ENCODE data around the gene AQP6. TPM values are rescaled to one million over a fixed set of nuclear protein-coding genes. Genes with fewer than 3 reads are reported as not detected.

AQP6 gene
- total RNA-seq, 1 donor from 2014 or later = not detected

DNA sequence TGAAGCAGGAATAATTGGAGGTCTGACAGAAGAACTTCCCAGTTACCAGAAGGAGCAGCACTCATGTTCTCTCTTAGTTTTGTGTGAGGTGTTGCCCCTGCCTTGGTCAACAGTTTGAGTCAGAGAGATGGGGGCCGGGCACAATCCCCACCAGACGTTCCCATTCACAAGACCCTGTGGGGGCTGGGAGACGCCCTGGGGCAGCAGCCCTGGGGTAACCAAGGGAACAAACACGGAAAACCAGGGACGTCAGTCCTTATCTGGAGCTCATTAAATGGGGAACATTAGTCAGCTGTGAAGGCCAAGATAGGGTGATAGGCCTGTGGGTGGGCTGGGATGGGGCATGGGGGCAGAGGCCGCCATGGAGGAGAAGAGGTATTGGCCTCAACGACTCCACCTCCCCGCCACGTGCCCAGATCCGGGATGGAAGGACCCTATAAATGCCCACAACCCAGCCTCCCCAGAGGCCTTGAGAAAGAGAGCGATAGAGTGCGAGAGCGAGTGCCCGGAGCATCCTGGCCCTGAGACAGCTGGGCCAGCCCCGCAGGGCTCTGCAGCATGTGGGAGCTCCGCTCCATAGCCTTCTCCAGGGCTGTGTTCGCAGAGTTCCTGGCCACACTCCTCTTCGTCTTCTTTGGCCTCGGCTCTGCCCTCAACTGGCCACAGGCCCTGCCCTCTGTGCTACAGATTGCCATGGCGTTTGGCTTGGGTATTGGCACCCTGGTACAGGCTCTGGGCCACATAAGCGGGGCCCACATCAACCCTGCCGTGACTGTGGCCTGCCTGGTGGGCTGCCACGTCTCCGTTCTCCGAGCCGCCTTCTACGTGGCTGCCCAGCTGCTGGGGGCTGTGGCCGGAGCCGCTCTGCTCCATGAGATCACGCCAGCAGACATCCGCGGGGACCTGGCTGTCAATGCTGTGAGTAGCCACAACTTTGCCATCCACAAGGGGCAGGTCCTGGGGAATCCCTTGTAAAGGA, 22.2 kb upstream of the AQP6 start, which contains the start of gene AQP2:
TSS of gene AQP2 (plus strand) at position 465 of the 979 bp plus-strand sequence. CDS start at position 559, 94 bp downstream.
- H3K4me3 Mint-ChIP-seq (ENCODE audit: unreplicated experiment) = no peak within 1 kb of the TSS
- H3K27ac Mint-ChIP-seq (ENCODE audit: unreplicated experiment) = no peak within 1 kb of the TSS
- no peaks in the 10 kb centered on the region for H3K27me3 Mint-ChIP-seq (ENCODE audit: unreplicated experiment)
- DNase-seq (ENCODE audit: extremely low spot score, unreplicated experiment) = no peak
- TF ChIP-seq CTCF (IDR thresholded peaks at IDR 0.05) = no peak
- H3K9me3 Mint-ChIP-seq (ENCODE audit: unreplicated experiment) = no peaks in the 10 kb centered on the region
- no peaks in the 10 kb centered on the region for H3K36me3 Mint-ChIP-seq (ENCODE audit: unreplicated experiment)
- peaks cover 4% of the 10 kb centered on the region for H3K4me1 Mint-ChIP-seq (ENCODE audit: unreplicated experiment)

- Mint-ChIP-seq H3K27ac (ENCODE audit: unreplicated experiment) (no peak overlapping the region), H3K36me3 (ENCODE audit: unreplicated experiment) (no peaks in the 10 kb centered on the region)
Observed at GRCh38 chr12:49951411-49952240, 21.1 kb upstream of the AQP6 start.

DNA sequence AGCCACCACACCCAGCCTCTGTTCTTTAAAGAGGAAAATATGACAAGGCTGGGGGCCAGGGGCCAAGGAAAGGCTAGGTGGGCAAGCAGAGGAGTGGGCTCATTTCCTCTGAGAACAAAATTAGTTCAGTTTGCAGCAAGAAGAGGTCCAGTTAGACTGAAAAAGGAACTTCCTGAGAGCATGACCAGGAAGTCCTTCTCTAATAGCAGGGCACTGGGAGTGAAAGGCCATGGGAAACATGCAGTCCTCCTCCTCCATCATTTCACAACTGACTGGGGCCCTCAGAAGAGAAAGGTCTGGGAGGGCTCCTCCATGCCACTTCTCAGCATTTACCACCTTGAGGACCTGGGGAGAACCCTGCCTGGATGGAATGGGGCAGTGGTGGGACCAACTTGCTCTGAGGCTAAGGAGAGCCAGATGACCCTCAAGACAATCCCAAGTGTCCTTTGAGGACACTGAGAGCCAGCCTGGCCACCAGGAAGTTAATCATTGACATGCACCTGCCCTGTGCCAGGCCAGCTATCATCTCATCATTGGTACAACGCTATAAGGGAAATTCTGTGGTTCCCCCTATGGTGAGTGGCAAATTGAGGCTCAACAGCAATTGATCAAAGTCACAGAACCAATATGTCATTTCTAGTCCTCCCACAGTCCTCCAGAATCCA, 20.2 kb upstream of the AQP6 start:
- no peak overlapping the region for H3K4me3 Mint-ChIP-seq (ENCODE audit: unreplicated experiment)
- TF ChIP-seq CTCF (IDR thresholded peaks at IDR 0.05) = no peak
- H3K36me3 Mint-ChIP-seq (ENCODE audit: unreplicated experiment) = no peaks in the 10 kb centered on the region
- H3K4me1 Mint-ChIP-seq (ENCODE audit: unreplicated experiment) = no peaks in the 10 kb centered on the region
- no peak overlapping the region for H3K27ac Mint-ChIP-seq (ENCODE audit: unreplicated experiment)
- no peaks in the 10 kb centered on the region for H3K9me3 Mint-ChIP-seq (ENCODE audit: unreplicated experiment)
- no peaks in the 10 kb centered on the region for H3K27me3 Mint-ChIP-seq (ENCODE audit: unreplicated experiment)
- DNase-seq (ENCODE audit: extremely low spot score, unreplicated experiment) = no peak

More at GRCh38 chr12:49951411-49952240, 21.1 kb upstream of the AQP6 start:
- H3K27me3 Mint-ChIP-seq (ENCODE audit: unreplicated experiment) = no peaks in the 10 kb centered on the region
- no peaks in the 10 kb centered on the region for H3K9me3 Mint-ChIP-seq (ENCODE audit: unreplicated experiment)
- no peak overlapping the region for H3K4me3 Mint-ChIP-seq (ENCODE audit: unreplicated experiment)
- no peak for DNase-seq (ENCODE audit: extremely low spot score, unreplicated experiment)
- no peak for TF ChIP-seq CTCF (IDR thresholded peaks at IDR 0.05)
- H3K4me1 Mint-ChIP-seq (ENCODE audit: unreplicated experiment) = no peaks in the 10 kb centered on the region

GRCh38 chr12:49953151-49953550, 19.6 kb upstream of the AQP6 start:
- Mint-ChIP-seq H3K27ac (ENCODE audit: unreplicated experiment) (no peak overlapping the region), H3K27me3 (ENCODE audit: unreplicated experiment) (no peaks in the 10 kb centered on the region), H3K36me3 (ENCODE audit: unreplicated experiment) (no peaks in the 10 kb centered on the region), H3K4me3 (ENCODE audit: unreplicated experiment) (no peak overlapping the region), H3K9me3 (ENCODE audit: unreplicated experiment) (no peaks in the 10 kb centered on the region), H3K4me1 (ENCODE audit: unreplicated experiment) (no peaks in the 10 kb centered on the region)
- no peak for DNase-seq (ENCODE audit: extremely low spot score, unreplicated experiment)
- TF ChIP-seq CTCF (IDR thresholded peaks at IDR 0.05) = no peak
